Measurements from ENCODE around the gene C1QTNF5.

Gene C1QTNF5

GRCh38 chr11:119295178-119295577, 45.5 kb downstream of the C1QTNF5 start:
- DNase-seq (ENCODE audit: low read depth in 3 of 3) = no peak

GRCh38 chr11:119293461-119293860, 47.2 kb downstream of the C1QTNF5 start:
- no peak for DNase-seq (ENCODE audit: low read depth in 3 of 3)

GRCh38 chr11:119290894-119291497, 49.7 kb downstream of the C1QTNF5 start:
- no peak for DNase-seq (ENCODE audit: low read depth in 3 of 3)
